HG03432 (cell line): ENCODE results near the gene HOXD1.

Experiments used
- ATAC-seq: cut with Tn5 transposase; IDR thresholded peaks from one replicate; pipeline ENCODE4 v1.9.1; 2021; ENCODE audit warnings: mild to moderate bottlenecking, moderate library complexity; ENCODE audit not compliant: unreplicated experiment

Gene HOXD1

DNA sequence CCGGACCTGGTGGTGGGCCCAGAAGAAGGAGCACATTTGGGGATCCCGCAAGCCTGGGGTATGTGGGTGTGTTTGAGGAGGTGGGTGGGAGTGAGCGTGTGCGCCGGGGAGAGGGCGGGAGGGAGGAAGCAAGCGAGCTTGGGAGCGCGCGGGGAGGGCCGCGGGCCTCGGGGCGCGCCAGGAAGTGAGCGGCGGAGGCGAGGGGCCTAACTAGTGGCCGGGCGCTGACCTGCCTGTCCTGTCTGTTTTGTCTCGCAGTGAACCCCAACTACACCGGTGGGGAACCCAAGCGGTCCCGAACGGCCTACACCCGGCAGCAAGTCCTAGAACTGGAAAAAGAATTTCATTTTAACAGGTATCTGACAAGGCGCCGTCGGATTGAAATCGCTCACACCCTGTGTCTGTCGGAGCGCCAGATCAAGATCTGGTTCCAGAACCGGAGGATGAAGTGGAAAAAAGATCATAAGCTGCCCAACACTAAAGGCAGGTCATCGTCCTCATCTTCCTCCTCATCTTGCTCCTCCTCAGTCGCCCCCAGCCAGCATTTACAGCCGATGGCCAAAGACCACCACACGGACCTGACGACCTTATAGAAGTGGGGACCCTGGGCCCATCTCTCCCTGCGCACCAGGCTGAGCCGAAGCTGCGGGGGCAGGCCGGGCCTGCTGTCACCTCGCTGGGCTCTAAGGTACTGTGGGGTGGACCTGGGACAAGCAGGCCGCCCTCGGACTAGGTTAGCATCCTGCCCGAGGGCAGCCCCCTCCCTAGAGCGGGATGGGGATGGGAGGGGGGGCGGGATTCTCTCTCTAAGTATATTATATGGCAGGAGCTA lies 35.9 kb upstream of the HOXD1 start:
- ATAC-seq: no peak

DNA sequence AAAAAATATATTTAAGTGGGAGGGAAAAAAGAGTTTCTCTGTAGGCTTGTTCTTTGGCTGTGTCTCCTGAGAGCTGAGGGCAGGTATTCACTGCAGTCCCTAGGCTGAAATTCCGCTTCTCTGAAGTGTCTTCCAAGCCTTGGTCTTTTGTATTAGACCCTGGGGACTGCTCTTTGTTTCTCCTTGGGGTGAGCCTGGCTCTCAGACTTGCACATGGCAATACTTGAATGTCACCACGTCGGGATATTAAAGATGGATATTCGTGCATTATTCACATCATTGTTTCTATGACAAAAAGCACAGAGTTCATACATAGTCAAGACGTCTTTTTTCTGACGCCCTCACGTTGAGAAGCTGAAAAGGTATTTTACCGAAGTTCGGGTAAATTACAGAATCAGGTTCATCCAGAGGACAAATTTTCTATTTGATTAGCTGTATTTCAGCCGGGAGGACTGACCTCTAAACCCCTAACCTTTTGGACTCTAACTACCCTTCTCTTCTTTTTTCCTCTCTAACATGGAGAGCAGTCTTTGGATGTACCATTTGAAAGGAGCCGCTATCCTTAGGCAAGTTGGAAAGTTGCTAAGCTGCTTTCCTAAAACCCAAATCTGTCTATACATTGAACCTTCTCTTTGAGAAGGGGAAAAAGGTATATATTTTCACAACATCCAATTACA lies 33.8 kb upstream of the HOXD1 start:
- no peak for ATAC-seq

- no peak for ATAC-seq
Measured at GRCh38 chr2:176155356-176156044, 33.0 kb upstream of the HOXD1 start.

DNA sequence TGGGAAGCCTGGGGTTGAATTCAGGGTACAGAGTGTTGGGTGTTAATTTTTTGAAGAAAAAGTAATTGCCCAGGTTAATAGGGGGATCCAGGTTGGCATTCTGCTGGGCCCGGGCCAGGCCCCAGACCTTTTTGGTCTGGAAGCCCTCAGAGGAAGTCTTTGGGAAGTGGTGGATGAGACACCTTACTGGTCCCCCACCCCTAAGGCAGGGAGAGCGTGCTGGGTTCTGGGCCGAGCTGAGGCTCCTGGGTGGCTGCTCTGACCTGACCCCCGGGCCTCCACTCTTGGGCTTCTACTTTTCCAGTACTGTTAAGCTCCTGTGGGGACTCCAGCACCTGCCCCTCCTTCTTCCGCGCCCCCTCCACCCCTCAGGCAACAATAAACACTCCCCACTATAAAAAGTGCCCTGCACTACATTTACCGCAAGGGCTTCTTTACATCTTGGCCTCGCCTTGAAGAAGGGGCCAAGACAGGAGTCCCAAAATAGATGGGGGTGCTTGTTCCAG lies 32.1 kb upstream of the HOXD1 start:
- ATAC-seq: no peak

GRCh38 chr2:176156807-176157498 lies 31.5 kb upstream of the HOXD1 start, which contains the start of gene HOXD3:
TSS of gene HOXD3 (plus strand) at chr2:176157307. CDS start at chr2:176169115, 11,808 bp downstream.
- no peak for ATAC-seq

DNA sequence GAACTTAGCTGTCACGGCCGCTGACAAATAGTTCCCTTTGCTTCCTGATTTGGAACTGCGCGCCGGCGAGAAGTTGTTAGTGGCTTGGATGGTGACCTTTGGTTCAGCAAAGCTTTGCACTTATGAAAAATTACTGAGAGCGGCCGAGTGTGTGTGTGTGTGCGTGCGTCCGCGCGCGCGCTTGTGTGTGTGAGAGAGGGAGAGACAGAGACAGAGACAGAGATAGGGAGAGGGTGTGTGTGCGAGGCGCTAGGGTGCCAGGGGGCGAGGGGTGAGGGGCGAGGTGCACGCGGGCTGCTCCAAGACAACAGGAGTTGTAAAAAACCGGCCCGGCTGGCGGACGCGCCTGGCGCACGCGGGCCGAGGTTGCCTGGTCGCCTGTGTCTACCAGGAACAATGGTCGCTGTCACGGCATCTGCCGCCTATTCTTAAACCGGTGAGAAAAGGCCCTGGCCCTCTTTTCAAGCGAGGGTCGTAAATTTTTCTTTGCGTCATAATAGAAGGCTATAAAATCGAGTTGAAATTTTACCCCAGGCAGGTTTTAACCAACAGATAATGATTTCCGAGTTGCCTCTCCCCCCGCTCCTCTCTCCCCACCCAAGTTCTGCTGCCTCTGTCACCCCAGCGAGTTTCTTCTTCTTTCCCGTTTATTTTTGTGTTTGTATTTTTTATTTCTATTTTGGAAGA lies 30.8 kb upstream of the HOXD1 start:
- ATAC-seq: no peak

DNA sequence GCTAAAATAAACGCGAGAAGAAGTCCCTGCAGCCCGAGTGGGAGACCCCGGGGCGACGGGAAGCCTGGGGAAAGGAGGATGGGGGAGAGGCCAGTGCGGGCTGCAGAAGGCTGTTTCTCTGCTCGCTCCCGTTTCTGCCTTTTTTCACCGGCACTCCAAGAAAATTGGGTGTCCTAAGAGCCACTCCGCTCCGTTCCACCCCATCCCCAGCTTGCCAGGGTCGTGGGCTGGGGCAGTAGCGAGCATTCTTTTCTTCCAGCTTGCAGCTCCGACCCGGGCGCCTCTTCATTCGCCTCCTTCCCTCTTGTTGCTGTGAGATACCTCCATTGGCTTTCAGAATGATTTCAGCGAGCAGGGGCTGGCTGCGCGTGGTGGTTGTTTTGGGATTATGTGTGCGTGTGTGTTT lies 30.3 kb upstream of the HOXD1 start:
- no peak for ATAC-seq

- ATAC-seq: no peak
Measured at GRCh38 chr2:176158855-176159662, 29.4 kb upstream of the HOXD1 start.

- no peak for ATAC-seq
Measured at GRCh38 chr2:176159663-176160250, 28.7 kb upstream of the HOXD1 start.

DNA sequence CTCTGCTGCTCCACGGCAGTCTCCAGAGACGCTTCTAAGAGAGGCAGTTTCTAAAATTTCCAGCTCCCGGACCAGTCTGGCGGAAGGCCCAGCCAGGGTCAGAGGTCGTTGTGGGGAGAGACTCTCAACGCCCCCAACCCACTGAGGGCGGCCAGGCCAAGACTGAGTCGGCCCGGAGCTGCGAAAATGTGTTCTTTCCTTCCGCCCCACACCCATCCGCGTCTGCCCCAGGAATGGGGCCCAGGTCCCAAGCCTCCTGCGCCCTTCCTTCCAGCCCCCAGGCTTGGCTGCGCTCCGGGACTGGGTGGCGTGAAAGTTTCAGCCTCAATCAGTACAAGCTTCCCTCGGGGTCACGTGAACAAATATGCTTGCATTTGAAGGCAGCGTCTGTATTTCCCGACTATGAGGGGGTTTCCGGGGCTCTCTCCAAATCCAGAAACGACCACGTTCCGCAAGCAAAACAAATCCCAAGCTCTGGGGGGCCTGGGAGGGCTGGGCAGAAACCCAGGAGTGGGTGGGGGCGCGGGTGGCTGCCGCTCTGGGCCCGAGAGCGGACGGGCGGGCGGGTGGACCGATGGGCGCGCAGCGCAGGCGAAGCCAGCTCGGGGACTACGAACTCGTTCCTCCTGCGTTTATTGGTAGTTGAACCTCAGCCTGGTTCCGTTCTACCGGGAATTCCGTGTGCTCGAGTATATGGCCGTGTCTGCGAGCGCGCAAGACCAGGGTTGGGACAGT lies 28.1 kb upstream of the HOXD1 start:
- no peak for ATAC-seq

GRCh38 chr2:176160986-176161824 lies 27.3 kb upstream of the HOXD1 start:
- ATAC-seq: no peak

- ATAC-seq: no peak
Measured at GRCh38 chr2:176161825-176162626, 26.4 kb upstream of the HOXD1 start.

- no peak for ATAC-seq
Measured at GRCh38 chr2:176162911-176163671, 25.4 kb upstream of the HOXD1 start.

DNA sequence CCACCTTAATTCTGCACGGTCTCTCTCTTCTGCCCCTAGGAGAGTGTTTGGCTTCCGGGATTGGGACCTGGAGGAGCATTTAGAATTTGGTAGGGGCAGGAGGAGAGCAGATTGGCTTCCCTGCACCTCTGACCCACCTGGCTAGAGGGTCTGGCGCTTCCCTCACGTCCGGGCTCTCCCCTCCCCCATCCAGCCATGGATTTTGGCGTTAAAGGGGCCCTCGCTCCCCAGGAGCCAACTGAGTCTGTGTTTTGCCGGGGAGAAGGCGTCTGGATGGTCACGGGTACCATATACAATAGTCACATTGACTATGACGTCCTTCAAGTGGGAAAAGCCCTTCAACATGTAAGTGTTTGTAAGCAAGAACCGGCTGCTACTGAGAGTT lies 24.8 kb upstream of the HOXD1 start:
- ATAC-seq: no peak

- ATAC-seq: no peak
Measured at GRCh38 chr2:176164201-176164600, 24.3 kb upstream of the HOXD1 start.
